Femur (tissue), 1 donor: ENCODE measurements around the gene AJUBA.
"Not testable (repeated sequence)": the region's sequence is repeated elsewhere in the genome, so short reads cannot be mapped to it uniquely, and the experiment has no call there.

Source experiments
- DNase-seq: peaks from one replicate; pipeline ENCODE4 v3.0.0-alpha.2; 2017

Gene AJUBA

GRCh38 chr14:22982477-22983245 is at the start of gene AJUBA:
Gene AJUBA (minus strand): TSS chr14:22982551. CDS start chr14:22982266, 285 bp downstream.
- peak; percentile 94 for DNase-seq

GRCh38 chr14:23030936-23031335 is 48.6 kb upstream of the AJUBA start:
- no peak for DNase-seq

- DNase-seq, result no peak
These were observed 46.4 kb upstream of the AJUBA start for GRCh38 chr14:23028799-23029198.

- no peak for DNase-seq
These were observed 42.9 kb upstream of the AJUBA start for GRCh38 chr14:23025151-23025814.

GRCh38 chr14:23024612-23025075 is 42.3 kb upstream of the AJUBA start:
- DNase-seq, result no peak

- no peak for DNase-seq
These were observed 41.4 kb upstream of the AJUBA start for GRCh38 chr14:23023795-23024152.

GRCh38 chr14:23023022-23023794 is 40.9 kb upstream of the AJUBA start:
- DNase-seq, result no peak

GRCh38 chr14:23021889-23022442 is 39.6 kb upstream of the AJUBA start:
- DNase-seq, result no peak

- no peak for DNase-seq
These were observed 39.1 kb upstream of the AJUBA start for GRCh38 chr14:23021434-23021833.

GRCh38 chr14:23020143-23021128 is 38.1 kb upstream of the AJUBA start:
- no peak for DNase-seq

GRCh38 chr14:23018107-23018506 is 35.8 kb upstream of the AJUBA start:
- no peak for DNase-seq

GRCh38 chr14:23017091-23017490 is 34.7 kb upstream of the AJUBA start:
- DNase-seq, result no peak

- DNase-seq, result no peak
These were observed 33.3 kb upstream of the AJUBA start for GRCh38 chr14:23015618-23016017.

GRCh38 chr14:23013749-23014054 is 31.4 kb upstream of the AJUBA start:
- not testable (repeated sequence) for DNase-seq

- no peak for DNase-seq
These were observed 30.9 kb upstream of the AJUBA start for GRCh38 chr14:23013054-23013748.

GRCh38 chr14:23009939-23010726 is 27.8 kb upstream of the AJUBA start, which contains the start of gene C14orf93:
Gene C14orf93 (minus strand): TSS chr14:23010143. CDS start chr14:22999023, 11,120 bp downstream.
- peak; percentile 90 for DNase-seq

GRCh38 chr14:23009483-23009938 is 27.2 kb upstream of the AJUBA start:
- DNase-seq, result no peak

GRCh38 chr14:23008831-23009230 is 26.5 kb upstream of the AJUBA start:
- no peak for DNase-seq

GRCh38 chr14:23006544-23007419 is 24.4 kb upstream of the AJUBA start:
- DNase-seq, result peak; percentile 98
